GM12865 (cell line): ENCODE data around the gene PRKCE.

Experiments
- DNase-seq: peaks from one replicate; pipeline ENCODE4 v3.0.0; 2010; ENCODE audit warnings: low read depth
- H3K4me3 ChIP-seq: 2 replicates; pipeline ENCODE4 v1.5.1; 2011; ENCODE audit warnings: mild to moderate bottlenecking, low read depth, low read length, control low read depth
- CTCF ChIP-seq: IDR thresholded peaks from 2 replicates; pipeline ENCODE4 v1.5.1; 2011; ENCODE audit warnings: low read length, control low read depth, low read depth, inconsistent platforms; ENCODE audit not compliant: insufficient read depth; ENCODE audit errors: missing control alignments

PRKCE gene

GRCh38 chr2:45696708-45697107, 45.2 kb downstream of the PRKCE start:
- DNase-seq, result no peak
- TF ChIP-seq CTCF, result no peak
- H3K4me3 ChIP-seq, result no peak overlapping the region

DNA sequence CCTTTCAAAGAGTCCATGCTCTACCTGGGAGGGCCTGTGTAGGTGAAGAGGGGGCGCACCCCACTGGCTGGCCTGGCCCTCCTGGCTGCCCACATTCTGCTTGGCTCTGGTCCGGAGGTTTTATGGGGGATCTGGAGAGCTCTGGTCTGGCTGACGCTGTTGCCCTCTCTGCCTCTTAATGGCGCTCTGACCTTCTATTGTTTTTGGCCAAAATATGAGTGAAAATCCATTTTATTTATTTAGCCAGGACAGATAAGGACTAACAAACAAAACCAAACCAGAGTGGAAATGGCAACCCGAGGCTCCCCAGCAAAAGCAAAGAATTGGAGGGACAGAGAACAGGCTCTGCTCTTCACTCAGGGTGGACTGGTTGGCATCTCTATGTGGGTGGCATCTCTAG, 45.7 kb downstream of the PRKCE start:
- no peak overlapping the region for H3K4me3 ChIP-seq
- no peak for DNase-seq

DNA sequence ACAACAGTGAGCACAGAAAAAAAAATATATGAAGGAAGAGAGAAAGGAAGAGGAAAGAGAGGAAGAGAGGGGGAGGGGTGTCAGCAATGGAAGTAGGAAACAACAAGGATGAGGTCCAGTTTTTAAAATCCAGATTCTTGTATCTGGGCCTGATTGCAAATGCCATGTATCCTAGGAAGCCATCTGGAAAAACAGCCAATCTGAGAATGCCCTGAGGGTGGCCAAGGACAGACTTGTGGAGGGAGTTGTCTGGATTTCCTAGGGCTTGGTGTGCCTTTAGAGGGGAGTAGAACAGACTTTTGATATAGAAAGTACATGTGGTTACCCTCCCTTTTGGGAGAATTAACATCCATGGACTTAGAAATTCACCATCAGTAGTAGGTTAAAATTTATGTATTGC, 47.1 kb downstream of the PRKCE start:
- no peak for TF ChIP-seq CTCF
- no peak for DNase-seq
- H3K4me3 ChIP-seq, result no peak overlapping the region

More for the DNA sequence above, 45.7 kb downstream of the PRKCE start:
- TF ChIP-seq CTCF, result no peak

GRCh38 chr2:45699032-45699658, 47.7 kb downstream of the PRKCE start:
- no peak overlapping the region for H3K4me3 ChIP-seq
- DNase-seq, result peak; percentile 21
- no peak for TF ChIP-seq CTCF

DNA sequence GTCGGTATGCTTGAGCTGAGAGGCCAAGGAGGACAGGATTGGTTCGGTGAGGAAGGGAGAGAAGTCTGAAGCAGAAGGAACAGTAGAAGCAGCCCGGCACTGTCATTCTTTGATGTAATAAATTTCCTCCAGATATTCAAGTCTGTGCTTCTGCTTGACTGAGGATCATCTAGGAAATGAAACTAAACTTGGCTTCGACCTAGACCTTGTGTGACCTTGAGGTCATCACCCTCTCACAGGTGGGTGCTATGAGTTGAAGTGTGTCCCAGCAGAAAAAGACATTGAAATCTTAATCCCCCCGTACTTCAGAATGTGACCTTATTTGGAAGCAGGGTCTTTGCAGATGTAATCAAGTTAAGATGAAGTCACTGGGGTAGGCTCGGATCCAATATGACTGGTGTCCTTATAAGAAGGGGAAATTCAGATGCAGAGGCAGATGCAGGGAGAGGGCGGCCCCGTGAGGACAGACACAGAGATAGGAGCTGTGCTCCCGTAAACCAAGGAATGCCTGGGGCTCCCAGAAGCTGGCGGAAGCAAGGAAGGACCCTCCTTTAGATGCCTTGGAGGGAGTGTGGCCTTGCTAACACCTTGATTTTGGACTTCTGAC, 49.0 kb downstream of the PRKCE start:
- peak; percentile 26 for DNase-seq
- no peak overlapping the region for H3K4me3 ChIP-seq
- TF ChIP-seq CTCF, result no peak

DNA sequence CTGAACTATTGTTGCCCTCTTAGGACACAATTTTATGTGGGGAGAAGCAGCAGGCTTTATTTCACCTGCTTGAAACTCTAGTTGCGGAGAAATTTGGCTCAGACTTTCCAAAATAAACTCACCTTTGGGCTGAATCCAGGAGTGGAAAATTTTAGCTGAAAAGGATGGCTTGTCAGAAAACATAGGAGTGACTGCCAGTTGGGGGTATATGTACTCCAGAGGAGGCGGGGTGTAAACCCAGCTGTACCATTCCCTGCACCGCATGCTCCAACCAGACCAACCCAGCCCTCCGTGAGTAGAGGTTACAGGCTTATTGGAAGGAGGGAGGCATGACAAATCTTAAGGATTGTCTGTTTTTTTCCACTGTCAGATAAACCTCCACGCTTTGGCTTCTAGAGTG, 53.8 kb downstream of the PRKCE start:
- DNase-seq, result no peak
- H3K4me3 ChIP-seq, result no peak overlapping the region
- no peak for TF ChIP-seq CTCF

DNA sequence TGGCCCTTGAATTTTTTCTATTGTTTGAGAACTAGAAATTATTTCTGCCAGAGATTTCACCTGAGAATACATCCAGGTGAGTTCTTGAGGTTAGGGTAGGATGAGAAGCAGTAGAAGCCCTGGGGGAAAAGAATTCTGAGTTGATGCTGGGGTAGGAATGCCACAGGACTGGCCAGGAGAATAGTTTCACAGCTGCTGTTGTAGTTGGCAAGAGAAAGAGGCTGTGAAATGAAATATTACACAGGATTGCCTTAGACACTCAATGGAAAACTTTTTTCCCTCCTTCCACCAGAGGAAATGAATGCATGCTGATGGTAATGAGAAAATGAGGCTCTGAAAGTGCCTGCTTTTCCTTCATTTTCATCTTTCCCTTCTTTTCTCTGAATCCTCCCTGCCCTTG, 54.6 kb downstream of the PRKCE start:
- DNase-seq, result no peak
- no peak overlapping the region for H3K4me3 ChIP-seq
- no peak for TF ChIP-seq CTCF
